Testis (tissue), 2 donors: Measurements from ENCODE around the gene KRTAP5-3.
A peak's percentile ranks its signal among the peaks of the same experiment; 100 is the strongest.

Source experiments
- POLR2A ChIP-seq: fragments of 450-650 bp; IDR thresholded peaks from one replicate; pipeline ENCODE4 v1.6.1; 2017; ENCODE audit warnings: antibody characterized with exemption, mild to moderate bottlenecking, moderate library complexity
- TF ChIP-seq, protein P1 (sequence below), 3 experiments: fragments of 450-650 bp in 2 of 3; fragments of 200-600 bp in 1 of 3; sonication (generic) in 1 of 3; IDR thresholded peaks; one replicate each; pipeline ENCODE4 v1.5.1; 2016 to 2019; ENCODE audit warnings: antibody characterized with exemption in 3 of 3, mild to moderate bottlenecking in 2 of 3, moderate library complexity in 1 of 3

DNA sequence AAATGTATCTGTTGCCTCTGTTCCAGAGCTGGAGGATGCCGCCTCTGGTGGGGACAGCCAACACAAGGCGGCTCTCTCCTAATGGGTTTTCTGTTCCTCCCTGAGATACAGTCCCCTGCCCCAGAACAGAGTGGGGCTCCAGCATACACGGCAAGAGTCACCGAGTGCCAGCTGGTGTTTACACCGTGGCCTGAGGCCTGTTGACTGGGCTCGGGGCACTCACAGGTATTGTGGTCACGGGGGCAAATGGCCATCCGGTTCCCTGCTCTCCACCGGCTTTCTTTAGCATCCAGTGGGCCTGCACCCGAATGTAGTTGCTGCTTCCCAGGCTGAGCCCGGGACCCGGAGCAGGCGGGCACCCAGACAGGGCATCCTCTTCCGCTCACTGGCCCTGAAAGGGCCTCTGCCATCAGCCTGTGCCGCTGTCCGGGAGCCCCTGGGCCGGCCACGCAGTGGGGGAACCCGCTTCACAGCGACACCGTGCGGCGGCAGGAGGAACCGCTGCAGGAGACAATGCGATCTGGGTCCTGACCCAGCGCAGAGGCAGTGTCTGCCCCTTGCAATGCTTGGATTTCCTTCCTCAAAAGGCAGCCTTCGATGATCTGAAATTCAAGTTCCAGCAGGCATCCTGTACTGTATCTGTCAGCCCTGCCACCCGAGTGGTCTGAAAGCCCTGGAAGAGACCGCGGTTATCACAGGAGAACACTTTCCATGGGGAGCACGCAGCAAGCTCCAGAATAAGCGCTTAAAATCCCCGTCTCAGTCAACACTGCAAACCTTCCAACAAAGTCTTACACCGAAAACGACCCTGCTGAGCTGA, 20.5 kb upstream of the KRTAP5-3 start:
- TF ChIP-seq, protein P1, sequence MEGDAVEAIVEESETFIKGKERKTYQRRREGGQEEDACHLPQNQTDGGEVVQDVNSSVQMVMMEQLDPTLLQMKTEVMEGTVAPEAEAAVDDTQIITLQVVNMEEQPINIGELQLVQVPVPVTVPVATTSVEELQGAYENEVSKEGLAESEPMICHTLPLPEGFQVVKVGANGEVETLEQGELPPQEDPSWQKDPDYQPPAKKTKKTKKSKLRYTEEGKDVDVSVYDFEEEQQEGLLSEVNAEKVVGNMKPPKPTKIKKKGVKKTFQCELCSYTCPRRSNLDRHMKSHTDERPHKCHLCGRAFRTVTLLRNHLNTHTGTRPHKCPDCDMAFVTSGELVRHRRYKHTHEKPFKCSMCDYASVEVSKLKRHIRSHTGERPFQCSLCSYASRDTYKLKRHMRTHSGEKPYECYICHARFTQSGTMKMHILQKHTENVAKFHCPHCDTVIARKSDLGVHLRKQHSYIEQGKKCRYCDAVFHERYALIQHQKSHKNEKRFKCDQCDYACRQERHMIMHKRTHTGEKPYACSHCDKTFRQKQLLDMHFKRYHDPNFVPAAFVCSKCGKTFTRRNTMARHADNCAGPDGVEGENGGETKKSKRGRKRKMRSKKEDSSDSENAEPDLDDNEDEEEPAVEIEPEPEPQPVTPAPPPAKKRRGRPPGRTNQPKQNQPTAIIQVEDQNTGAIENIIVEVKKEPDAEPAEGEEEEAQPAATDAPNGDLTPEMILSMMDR (IDR thresholded peaks at IDR 0.05): peak; percentile 37 to 87 (median 83)
- no peak for TF ChIP-seq POLR2A
